Measurements from ENCODE around the gene FAM219A.
"Not testable (repeated sequence)": the region's sequence is repeated elsewhere in the genome, so short reads cannot be mapped to it uniquely, and the experiment has no call there.

FAM219A gene

GRCh38 chr9:34365282-34365681, 93.1 kb downstream of the FAM219A start:
- Histone ChIP-seq H3F3A (ENCODE audit: insufficient read depth, low read length) (no peaks in the 10 kb centered on the region), H4K20me1 (ENCODE audit: insufficient read depth, low read length) (no peaks in the 10 kb centered on the region), H3K9me2 (ENCODE audit: low read depth, low read length) (no peaks in the 10 kb centered on the region), H3K27ac (ENCODE audit: low read depth, low read length, poor library complexity, severe bottlenecking) (no peak overlapping the region), H3K79me2 (ENCODE audit: insufficient read depth, low read length) (no peaks in the 10 kb centered on the region), H3K9ac (ENCODE audit: low read length) (no peak overlapping the region), H3K9me3 (ENCODE audit: low read length) (no peaks in the 10 kb centered on the region), H3K36me3 (ENCODE audit: insufficient read depth, low read length) (peaks cover 11% of the 10 kb centered on the region), H3K4me1 (ENCODE audit: insufficient read depth, low read length, severe bottlenecking) (no peaks in the 10 kb centered on the region), H3K27me3 (ENCODE audit: insufficient read depth, low read length) (no peaks in the 10 kb centered on the region), H3K4me2 (ENCODE audit: low read length) (no peak overlapping the region), H2AFZ (ENCODE audit: low read length) (no peak overlapping the region), H3K4me3 (ENCODE audit: low read depth, low read length, poor library complexity, severe bottlenecking) (no peak overlapping the region)
- TF ChIP-seq EZH2 (IDR thresholded peaks at IDR 0.05; ENCODE audit: borderline replicate concordance, low read length), result no peak
- TF ChIP-seq CTCF (IDR thresholded peaks at IDR 0.05; ENCODE audit: low read length), result no peak

GRCh38 chr9:34363619-34364351, 94.6 kb downstream of the FAM219A start:
- Histone ChIP-seq H3K4me3 (ENCODE audit: low read depth, low read length, poor library complexity, severe bottlenecking) (no peak overlapping the region), H3K79me2 (ENCODE audit: insufficient read depth, low read length) (no peaks in the 10 kb centered on the region), H3K27me3 (ENCODE audit: insufficient read depth, low read length) (no peaks in the 10 kb centered on the region), H3K4me2 (ENCODE audit: low read length) (no peak overlapping the region), H3K4me1 (ENCODE audit: insufficient read depth, low read length, severe bottlenecking) (no peaks in the 10 kb centered on the region), H4K20me1 (ENCODE audit: insufficient read depth, low read length) (no peaks in the 10 kb centered on the region), H3K9me2 (ENCODE audit: low read depth, low read length) (no peaks in the 10 kb centered on the region), H3K9me3 (ENCODE audit: low read length) (no peaks in the 10 kb centered on the region), H3K9ac (ENCODE audit: low read length) (no peak overlapping the region), H3K27ac (ENCODE audit: low read depth, low read length, poor library complexity, severe bottlenecking) (no peak overlapping the region), H2AFZ (ENCODE audit: low read length) (no peak overlapping the region), H3F3A (ENCODE audit: insufficient read depth, low read length) (no peaks in the 10 kb centered on the region), H3K36me3 (ENCODE audit: insufficient read depth, low read length) (peaks cover 4% of the 10 kb centered on the region)
- no peak for TF ChIP-seq EZH2 (IDR thresholded peaks at IDR 0.05; ENCODE audit: borderline replicate concordance, low read length)
- TF ChIP-seq CTCF (IDR thresholded peaks at IDR 0.05; ENCODE audit: low read length), result no peak

GRCh38 chr9:34362614-34363214, 95.7 kb downstream of the FAM219A start:
- no peak overlapping the region for H2AFZ ChIP-seq (ENCODE audit: low read length)
- H3K4me1 ChIP-seq (ENCODE audit: insufficient read depth, low read length, severe bottlenecking), result no peaks in the 10 kb centered on the region
- H3K9ac ChIP-seq (ENCODE audit: low read length), result no peak overlapping the region
- H3F3A ChIP-seq (ENCODE audit: insufficient read depth, low read length), result no peaks in the 10 kb centered on the region
- H3K4me2 ChIP-seq (ENCODE audit: low read length), result no peak overlapping the region
- no peak overlapping the region for H3K4me3 ChIP-seq (ENCODE audit: low read depth, low read length, poor library complexity, severe bottlenecking)
- no peaks in the 10 kb centered on the region for H3K79me2 ChIP-seq (ENCODE audit: insufficient read depth, low read length)
- no peaks in the 10 kb centered on the region for H3K9me3 ChIP-seq (ENCODE audit: low read length)
- H3K9me2 ChIP-seq (ENCODE audit: low read depth, low read length), result no peaks in the 10 kb centered on the region
- H3K27me3 ChIP-seq (ENCODE audit: insufficient read depth, low read length), result no peaks in the 10 kb centered on the region
- TF ChIP-seq CTCF (IDR thresholded peaks at IDR 0.05; ENCODE audit: low read length) (no peak), EZH2 (IDR thresholded peaks at IDR 0.05; ENCODE audit: borderline replicate concordance, low read length) (no peak)
- no peaks in the 10 kb centered on the region for H4K20me1 ChIP-seq (ENCODE audit: insufficient read depth, low read length)
- H3K27ac ChIP-seq (ENCODE audit: low read depth, low read length, poor library complexity, severe bottlenecking), result no peak overlapping the region
- H3K36me3 ChIP-seq (ENCODE audit: insufficient read depth, low read length), result no peaks in the 10 kb centered on the region; the same call in 1 of the 2 replicates

- H3K4me1 ChIP-seq (ENCODE audit: insufficient read depth, low read length, severe bottlenecking); H3K79me2 ChIP-seq (ENCODE audit: insufficient read depth, low read length); H4K20me1 ChIP-seq (ENCODE audit: insufficient read depth, low read length); H3K27ac ChIP-seq (ENCODE audit: low read depth, low read length, poor library complexity, severe bottlenecking); H2AFZ ChIP-seq (ENCODE audit: low read length); H3K9ac ChIP-seq (ENCODE audit: low read length); H3F3A ChIP-seq (ENCODE audit: insufficient read depth, low read length); H3K9me2 ChIP-seq (ENCODE audit: low read depth, low read length); H3K27me3 ChIP-seq (ENCODE audit: insufficient read depth, low read length); H3K4me2 ChIP-seq (ENCODE audit: low read length); H3K9me3 ChIP-seq (ENCODE audit: low read length); H3K36me3 ChIP-seq (ENCODE audit: insufficient read depth, low read length); H3K4me3 ChIP-seq (ENCODE audit: low read depth, low read length, poor library complexity, severe bottlenecking): not testable (repeated sequence)
Observed at GRCh38 chr9:34352957-34353356, 105.4 kb downstream of the FAM219A start.

- not testable (repeated sequence) for H3K4me3 ChIP-seq (ENCODE audit: low read depth, low read length, poor library complexity, severe bottlenecking)
Observed at GRCh38 chr9:34352122-34352652, 106.2 kb downstream of the FAM219A start.

More at GRCh38 chr9:34352122-34352652, 106.2 kb downstream of the FAM219A start:
- not testable (repeated sequence) for H3K9ac ChIP-seq (ENCODE audit: low read length); H3K27ac ChIP-seq (ENCODE audit: low read depth, low read length, poor library complexity, severe bottlenecking); H3F3A ChIP-seq (ENCODE audit: insufficient read depth, low read length); H3K4me2 ChIP-seq (ENCODE audit: low read length); H3K79me2 ChIP-seq (ENCODE audit: insufficient read depth, low read length); H3K27me3 ChIP-seq (ENCODE audit: insufficient read depth, low read length); H3K36me3 ChIP-seq (ENCODE audit: insufficient read depth, low read length); H2AFZ ChIP-seq (ENCODE audit: low read length); H3K4me1 ChIP-seq (ENCODE audit: insufficient read depth, low read length, severe bottlenecking); H3K9me2 ChIP-seq (ENCODE audit: low read depth, low read length); H4K20me1 ChIP-seq (ENCODE audit: insufficient read depth, low read length); H3K9me3 ChIP-seq (ENCODE audit: low read length)

Measured in OCI-LY1 (cell line).